Measurements from ENCODE around the gene NHERF1. TPM values are rescaled to one million over a fixed set of nuclear protein-coding genes. Genes with fewer than 3 reads are reported as not detected.
A peak's percentile ranks its signal among the peaks of the same experiment; 100 is the strongest.

Gene NHERF1
- total and polyA plus RNA-seq, 2 donors from 2014 or later: 71.3 to 448 TPM

GRCh38 chr17:74711058-74711824 is 37.2 kb upstream of the NHERF1 start:
- no peaks in the 10 kb centered on the region for H3K9me3 ChIP-seq (ENCODE audit: control insufficient read depth in 2 of 3, insufficient read depth in 1 of 3, low read length in 3 of 3)
- no peak overlapping the region for H3K27ac ChIP-seq (ENCODE audit: low read depth in 2 of 2, low read length in 2 of 2)
- intact Hi-C loops (cut with DNase I): no loop called here
- no peaks in the 10 kb centered on the region for H3K4me1 ChIP-seq (ENCODE audit: control insufficient read depth in 2 of 3, insufficient read depth in 2 of 3, low read depth in 1 of 3, low read length in 3 of 3)
- H3K36me3 ChIP-seq (ENCODE audit: control insufficient read depth in 2 of 3, insufficient read depth in 3 of 3, low read length in 3 of 3): no peaks in the 10 kb centered on the region
- TF ChIP-seq CTCF (IDR thresholded peaks at IDR 0.05; ENCODE audit: borderline replicate concordance, extremely low read depth, insufficient read depth): no peak
- H3K4me3 ChIP-seq (ENCODE audit: low read length in 3 of 3): no peak overlapping the region
- FAIRE-seq: no peak
- no peaks in the 10 kb centered on the region for H3K27me3 ChIP-seq (ENCODE audit: control insufficient read depth, insufficient read depth, low read length)
- DNase-seq: peak in 1 of 5 donors; percentile 11
- H3K9ac ChIP-seq (ENCODE audit: low read length in 3 of 3): no peak overlapping the region

- no peak for TF ChIP-seq CTCF (IDR thresholded peaks at IDR 0.05; ENCODE audit: borderline replicate concordance, extremely low read depth, insufficient read depth)
- intact Hi-C loops (cut with DNase I): no loop called here
- FAIRE-seq (no peak), DNase-seq (peak in 1 of 5 donors; percentile 44)
- Histone ChIP-seq H3K27ac (ENCODE audit: low read depth in 2 of 2, low read length in 2 of 2) (no peak overlapping the region), H3K9ac (ENCODE audit: low read length in 3 of 3) (no peak overlapping the region), H3K27me3 (ENCODE audit: control insufficient read depth, insufficient read depth, low read length) (no peaks in the 10 kb centered on the region), H3K36me3 (ENCODE audit: control insufficient read depth in 2 of 3, insufficient read depth in 3 of 3, low read length in 3 of 3) (no peaks in the 10 kb centered on the region), H3K4me3 (ENCODE audit: low read length in 3 of 3) (no peak overlapping the region), H3K9me3 (ENCODE audit: control insufficient read depth in 2 of 3, insufficient read depth in 1 of 3, low read length in 3 of 3) (no peaks in the 10 kb centered on the region), H3K4me1 (ENCODE audit: control insufficient read depth in 2 of 3, insufficient read depth in 2 of 3, low read depth in 1 of 3, low read length in 3 of 3) (no peaks in the 10 kb centered on the region)
These were observed 36.1 kb upstream of the NHERF1 start for GRCh38 chr17:74712301-74712700.

GRCh38 chr17:74712756-74713155 is 35.7 kb upstream of the NHERF1 start, which contains the start of gene CD300LF:
CD300LF (minus strand) TSS chr17:74712923; CDS start chr17:74712866, 57 bp downstream.
- H3K27me3 ChIP-seq (ENCODE audit: control insufficient read depth, insufficient read depth, low read length): no peaks in the 10 kb centered on the region
- H3K4me3 ChIP-seq (ENCODE audit: low read length in 3 of 3): no peak within 1 kb of the TSS
- no peaks in the 10 kb centered on the region for H3K36me3 ChIP-seq (ENCODE audit: control insufficient read depth in 2 of 3, insufficient read depth in 3 of 3, low read length in 3 of 3)
- no peaks in the 10 kb centered on the region for H3K9me3 ChIP-seq (ENCODE audit: control insufficient read depth in 2 of 3, insufficient read depth in 1 of 3, low read length in 3 of 3)
- H3K9ac ChIP-seq (ENCODE audit: low read length in 3 of 3): no peak within 1 kb of the TSS
- DNase-seq (peak in 1 of 5 donors; percentile 51), FAIRE-seq (no peak)
- H3K4me1 ChIP-seq (ENCODE audit: control insufficient read depth in 2 of 3, insufficient read depth in 2 of 3, low read depth in 1 of 3, low read length in 3 of 3): no peaks in the 10 kb centered on the region
- H3K27ac ChIP-seq (ENCODE audit: low read depth in 2 of 2, low read length in 2 of 2): no peak within 1 kb of the TSS
- intact Hi-C loops (cut with DNase I): no loop called here
- TF ChIP-seq CTCF (IDR thresholded peaks at IDR 0.05; ENCODE audit: borderline replicate concordance, extremely low read depth, insufficient read depth): no peak
